NCI-H748 (cell line): Measurements from ENCODE around the gene NR3C2.

Experiments used
- DNase-seq: peaks from one replicate; lab custom pipeline; 2025; ENCODE audit not compliant: unreplicated experiment; lab: John Stamatoyannopoulos, UW

Gene NR3C2

DNA sequence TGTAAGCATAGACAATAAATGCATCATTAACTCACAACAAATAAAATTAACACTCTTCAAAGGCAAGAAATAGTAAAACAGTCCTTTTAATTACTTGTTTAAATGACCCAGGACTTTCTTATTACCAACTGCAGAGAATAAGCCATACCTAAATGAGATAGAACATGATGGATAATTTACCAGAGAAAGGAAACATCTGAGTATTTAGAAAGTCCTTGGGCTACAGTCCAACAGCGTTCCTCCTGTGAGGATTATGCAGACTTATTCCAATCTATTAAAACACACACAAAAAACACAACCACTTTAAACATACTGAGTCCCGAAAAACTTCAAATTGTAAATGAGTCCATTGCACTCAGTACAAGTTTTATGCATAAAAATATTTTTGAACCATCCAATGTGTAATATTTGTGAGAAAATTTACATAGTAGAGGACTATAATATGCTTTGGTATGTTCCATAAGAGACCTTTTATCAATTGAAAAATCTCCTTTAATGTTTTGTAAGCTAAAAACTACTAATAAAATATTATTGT, 129.2 kb downstream of the NR3C2 start:
- DNase-seq = no peak

- DNase-seq = no peak
These were observed 130.7 kb downstream of the NR3C2 start for GRCh38 chr4:148311526-148311925.

- DNase-seq = no peak
These were observed 131.5 kb downstream of the NR3C2 start for GRCh38 chr4:148310756-148311155.

DNA sequence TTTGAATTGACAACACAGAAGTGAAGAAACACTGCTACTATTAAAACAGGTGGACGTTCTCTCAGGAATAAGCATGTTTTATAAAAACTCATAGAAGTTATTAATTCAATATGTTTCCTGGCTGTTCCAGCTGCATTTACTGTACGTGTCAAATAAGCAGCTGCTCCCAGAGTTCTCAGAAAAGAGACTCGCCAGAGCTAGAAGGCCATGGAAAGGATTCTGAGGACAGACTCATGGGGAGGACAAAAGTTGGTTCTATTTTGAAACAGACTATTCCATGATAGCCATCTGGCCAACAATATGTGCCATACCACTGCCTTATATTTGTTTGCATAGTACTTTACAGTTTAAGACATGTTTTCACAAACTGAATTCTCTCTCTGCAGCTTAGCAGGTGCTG, 136.5 kb downstream of the NR3C2 start:
- no peak for DNase-seq

DNA sequence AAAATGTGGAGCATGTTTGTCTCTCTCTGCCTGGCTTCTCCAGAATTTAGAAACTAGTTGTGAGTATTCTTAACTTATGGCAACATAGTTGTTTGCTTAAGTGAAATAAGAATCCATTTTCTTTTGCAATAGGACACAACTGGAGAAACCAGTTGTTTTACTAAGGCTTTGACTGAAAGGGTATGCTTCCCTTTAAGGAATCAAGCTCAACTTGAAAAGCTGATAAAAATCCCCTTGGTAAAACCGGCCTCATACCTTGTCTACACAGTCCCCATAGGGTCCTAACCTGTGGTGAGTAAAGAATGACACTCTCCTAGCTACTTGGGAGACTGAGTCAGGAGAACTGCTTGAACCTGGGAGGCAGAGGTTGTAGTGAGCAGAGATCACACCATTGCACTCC, 139.8 kb downstream of the NR3C2 start:
- no peak for DNase-seq

GRCh38 chr4:148300877-148301276, 141.3 kb downstream of the NR3C2 start:
- no peak for DNase-seq

DNA sequence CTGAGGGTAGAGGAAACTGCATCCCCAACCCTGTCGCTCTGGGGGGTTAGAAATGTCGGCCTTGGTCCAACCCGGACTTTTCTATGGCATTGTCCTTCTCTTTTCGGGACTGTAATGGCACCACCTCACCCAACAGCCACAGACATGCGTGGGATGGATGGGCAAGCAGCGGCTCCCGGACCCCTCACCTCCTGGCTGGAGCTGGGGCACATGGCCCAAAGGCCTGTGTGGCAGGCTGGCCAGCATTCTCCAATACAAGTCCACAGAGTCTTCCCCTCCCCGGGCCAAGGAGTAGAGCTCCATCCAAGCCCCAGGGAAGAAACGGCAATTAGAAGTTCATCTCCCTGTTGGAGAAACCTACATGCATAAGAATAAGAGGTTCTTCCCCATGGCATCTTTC, 142.9 kb downstream of the NR3C2 start:
- DNase-seq = no peak

DNA sequence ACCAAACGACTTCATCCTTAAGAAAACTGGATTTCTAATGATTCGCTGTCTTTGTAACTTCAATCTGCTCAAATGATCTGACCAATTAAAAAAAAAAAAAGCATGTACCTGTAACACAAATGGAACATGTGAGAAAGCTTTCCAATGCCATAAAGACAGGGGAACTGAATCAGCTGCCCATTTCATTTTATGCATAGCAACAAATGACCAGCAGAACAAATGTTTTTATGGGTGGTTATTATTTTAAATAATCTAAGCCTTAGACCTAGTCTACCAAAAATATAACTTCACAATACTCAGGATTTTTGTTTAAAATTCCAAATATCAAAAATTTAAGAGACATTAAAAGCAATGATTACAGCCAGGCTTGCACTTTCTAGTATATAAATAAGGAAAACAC, 145.7 kb downstream of the NR3C2 start:
- no peak for DNase-seq

DNA sequence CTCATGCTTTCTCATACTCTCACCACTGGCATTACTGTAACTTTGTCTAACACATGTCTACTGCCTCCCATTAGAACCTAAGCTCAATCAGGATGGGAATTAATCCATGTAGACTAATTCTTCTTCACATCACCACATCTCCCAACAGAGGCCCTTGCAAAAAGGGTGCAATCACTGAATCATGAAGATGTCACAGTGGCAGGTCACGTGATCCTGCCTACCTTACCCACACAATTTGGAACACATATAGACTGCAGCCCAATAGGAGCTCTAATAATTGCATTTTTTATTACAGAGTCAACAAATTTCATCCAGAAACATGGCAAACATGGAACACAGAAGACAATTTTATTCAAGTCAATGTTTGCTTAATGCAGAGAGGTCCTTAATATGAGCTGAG, 146.6 kb downstream of the NR3C2 start:
- no peak for DNase-seq

GRCh38 chr4:148293571-148293970, 148.6 kb downstream of the NR3C2 start:
- DNase-seq = no peak

GRCh38 chr4:148292686-148293085, 149.5 kb downstream of the NR3C2 start:
- DNase-seq = no peak

GRCh38 chr4:148289740-148290139, 152.5 kb downstream of the NR3C2 start:
- no peak for DNase-seq

DNA sequence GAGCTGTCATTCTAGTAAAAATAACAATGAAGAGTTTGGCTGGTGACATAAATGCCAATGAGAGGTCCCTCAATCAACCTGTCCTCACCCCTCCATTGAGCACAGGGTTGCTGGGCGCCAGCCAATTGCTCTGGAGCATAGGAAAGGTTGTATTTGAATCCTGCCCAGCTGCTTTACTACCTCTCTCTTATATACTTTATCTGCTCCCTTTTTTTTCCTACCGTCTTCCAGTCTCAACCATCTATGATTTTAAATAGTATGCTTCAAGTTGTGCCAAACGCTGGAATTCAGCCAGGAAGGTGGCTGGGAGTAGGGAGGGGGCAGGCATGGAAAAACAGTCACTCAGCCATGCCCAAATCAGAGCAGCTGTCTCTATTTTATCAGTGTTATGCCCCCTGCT, 153.8 kb downstream of the NR3C2 start:
- DNase-seq = no peak

GRCh38 chr4:148287111-148287510, 155.1 kb downstream of the NR3C2 start:
- DNase-seq = no peak

GRCh38 chr4:148286012-148286411, 156.2 kb downstream of the NR3C2 start:
- DNase-seq = no peak

DNA sequence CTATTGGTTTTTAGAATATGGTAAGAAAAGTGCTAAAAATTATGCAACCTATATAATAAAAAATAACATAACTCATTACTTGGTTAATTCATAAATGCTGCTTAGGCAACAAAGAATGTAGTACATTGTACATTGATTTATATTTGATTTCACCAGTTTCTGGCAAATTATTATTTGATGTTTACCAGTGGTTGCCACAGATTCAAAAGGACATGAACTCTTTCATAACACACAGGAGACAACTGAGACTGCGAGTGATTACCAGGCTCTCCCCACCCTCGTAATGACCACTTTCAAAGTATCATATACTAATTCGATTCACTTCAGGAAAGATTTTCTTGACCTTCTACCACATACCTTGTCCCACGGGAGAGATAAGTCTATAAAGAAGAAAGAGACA, 158.5 kb downstream of the NR3C2 start:
- no peak for DNase-seq

GRCh38 chr4:148278310-148278709, 163.9 kb downstream of the NR3C2 start:
- DNase-seq = no peak

- DNase-seq = no peak
These were observed 166.9 kb downstream of the NR3C2 start for GRCh38 chr4:148275266-148275665.

- DNase-seq = no peak
These were observed 168.7 kb downstream of the NR3C2 start for GRCh38 chr4:148273501-148273986.

GRCh38 chr4:148271166-148271565, 171.0 kb downstream of the NR3C2 start:
- no peak for DNase-seq

DNA sequence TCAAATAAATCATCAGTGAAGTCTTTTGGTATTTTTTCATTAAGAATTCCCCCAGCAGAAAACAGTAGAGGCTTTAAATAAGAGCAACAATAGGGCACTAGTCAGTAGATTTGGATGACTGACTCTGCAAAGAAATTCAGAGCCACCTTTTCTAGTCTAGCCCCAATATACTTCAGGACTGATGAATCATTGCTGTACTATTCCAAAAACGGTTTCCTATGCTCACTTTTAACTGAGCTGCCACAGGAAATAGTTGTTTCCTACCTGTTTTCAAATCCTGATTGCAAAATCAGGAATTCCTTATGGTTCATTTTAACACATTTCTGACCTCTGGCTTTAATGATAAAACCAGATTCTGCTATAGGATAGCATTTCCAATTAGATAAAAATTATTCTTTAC, 171.6 kb downstream of the NR3C2 start:
- DNase-seq = no peak

DNA sequence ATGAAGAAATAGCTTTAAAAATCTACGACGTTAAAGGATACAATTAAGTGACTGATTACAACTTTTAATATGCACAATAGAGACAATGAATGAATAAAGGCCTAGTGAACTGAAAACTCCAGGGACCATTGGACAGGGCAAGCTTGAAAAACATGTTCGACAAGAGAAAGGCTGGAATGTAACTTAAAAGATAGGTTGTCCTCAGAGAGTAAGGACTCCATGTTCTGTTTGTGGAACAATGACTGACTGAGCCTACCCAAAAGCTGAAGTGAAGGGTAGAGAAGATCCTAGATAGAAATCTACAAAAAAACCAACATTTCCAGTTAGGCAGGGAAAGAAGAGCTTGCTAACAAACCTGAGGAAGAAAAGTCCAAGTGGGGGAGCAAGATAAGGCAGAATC, 173.4 kb downstream of the NR3C2 start:
- no peak for DNase-seq

DNA sequence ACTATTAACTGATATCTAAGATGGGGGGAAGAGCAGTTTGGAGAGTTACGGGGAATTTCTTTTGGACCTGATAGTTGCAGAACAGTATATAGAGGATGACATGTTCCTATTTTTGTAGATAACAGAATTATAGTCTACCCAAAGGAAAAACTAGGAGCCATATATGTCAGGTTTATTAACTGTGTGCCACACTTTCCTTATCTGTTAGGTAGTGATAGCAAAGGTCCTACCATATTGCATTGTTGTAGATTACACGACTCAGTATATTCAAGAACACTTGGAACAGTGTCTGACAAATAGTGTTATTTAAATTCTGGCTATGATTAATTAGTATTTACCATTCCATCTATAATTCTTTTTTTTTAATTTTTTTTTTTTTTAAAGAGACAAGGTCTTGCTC, 175.3 kb downstream of the NR3C2 start:
- no peak for DNase-seq

- no peak for DNase-seq
These were observed 176.0 kb downstream of the NR3C2 start for GRCh38 chr4:148266240-148266639.
